ENCODE data around the gene COX6A1. TPM values are rescaled to one million over a fixed set of nuclear protein-coding genes. Genes with fewer than 3 reads are reported as not detected.

The COX6A1 gene
- total and polyA plus RNA-seq, 8 donors, result 86.4 to 1,200 (median 672) TPM

DNA sequence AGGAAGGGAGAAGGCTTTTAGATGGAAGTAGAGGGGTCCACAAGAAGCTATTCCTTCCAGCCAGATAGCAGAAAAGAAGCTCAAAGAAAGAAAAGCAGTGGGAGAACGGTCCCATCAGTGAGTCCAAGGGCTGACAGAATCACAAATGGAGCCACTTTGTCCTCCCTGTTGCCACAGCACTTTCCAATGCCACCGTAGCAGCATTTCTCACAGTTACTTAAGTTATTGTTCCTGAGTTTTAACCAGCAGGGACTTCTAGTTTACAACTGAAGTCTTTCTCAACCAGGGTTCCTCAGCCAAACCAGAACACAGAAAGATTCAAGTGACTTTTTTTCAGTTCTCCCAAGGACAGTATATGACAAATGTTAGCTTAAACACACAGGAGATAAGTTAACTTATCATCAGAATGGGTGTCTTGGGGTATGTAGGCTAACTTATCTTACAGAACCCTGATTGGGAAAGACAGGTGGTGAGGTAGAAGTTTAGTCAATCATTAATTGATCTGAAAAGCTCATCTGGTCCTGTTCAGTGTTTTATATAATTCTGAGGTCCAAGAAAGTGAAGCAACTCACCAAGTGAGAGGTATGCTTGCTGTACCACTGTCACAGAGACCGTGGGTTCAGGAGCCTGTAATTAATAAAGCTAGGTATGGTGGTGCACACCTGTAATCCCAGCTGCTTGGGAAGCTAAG lies 15.3 kb downstream of the COX6A1 start:
- WGBS, 5 donors, result 78 to 90% (median 84%) methylated on average over 3 of the region's 3 CpGs
- Histone ChIP-seq H3K27ac (peak overlapping the region in 2 of 5 donors; percentile 4 to 14), H3K4me3 (no peak overlapping the region), H3K36me3 (peaks cover 14 to 87% (median 77%) of the 10 kb centered on the region in 4 donors), H3K4me1 (peaks cover 0 to 21% (median 10%) of the 10 kb centered on the region in 4 donors), H3K27me3 (no peaks in the 10 kb centered on the region), H3K9me3 (no peaks in the 10 kb centered on the region)
- intact Hi-C loops (cut with DNase I; ENCODE audit: low total_unique reads), result no loop called here
- TF ChIP-seq POLR2A (IDR thresholded peaks at IDR 0.05) (no peak), EP300 (IDR thresholded peaks at IDR 0.05) (no peak), CTCF (IDR thresholded peaks at IDR 0.05) (no peak), POLR2AphosphoS5 (IDR thresholded peaks at IDR 0.05) (no peak)
- no peak for DNase-seq

DNA sequence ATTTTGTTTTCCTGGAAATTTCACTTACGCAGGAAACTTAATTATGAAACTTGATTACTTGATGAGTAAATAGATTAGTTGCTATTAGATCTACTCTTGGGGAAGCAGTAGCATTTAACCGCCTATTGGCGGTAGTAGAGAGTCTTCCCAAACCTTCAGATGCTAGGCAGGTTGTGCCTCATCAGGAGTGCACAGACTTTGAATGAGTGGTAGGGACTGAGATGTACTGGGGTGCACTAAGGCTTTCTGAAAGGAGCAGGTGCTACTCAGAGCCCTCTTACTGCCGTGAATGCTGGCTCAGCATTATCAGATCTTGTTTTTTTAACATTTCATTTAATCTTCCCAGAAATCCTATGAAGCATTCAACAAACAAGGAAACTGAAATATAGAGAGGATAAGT lies 16.1 kb downstream of the COX6A1 start:
- no peak for DNase-seq
- Histone ChIP-seq H3K27ac (peak overlapping the region in 1 of 5 donors; percentile 14), H3K36me3 (peaks cover 19 to 93% (median 82%) of the 10 kb centered on the region in 4 donors), H3K4me3 (no peak overlapping the region), H3K4me1 (peaks cover 0 to 18% (median 8%) of the 10 kb centered on the region in 4 donors), H3K27me3 (no peaks in the 10 kb centered on the region), H3K9me3 (no peaks in the 10 kb centered on the region)
- 59 to 72% (median 64%) methylated on average over 4 of the region's 4 CpGs for WGBS, 5 donors
- no peak for TF ChIP-seq POLR2AphosphoS5 (IDR thresholded peaks at IDR 0.05)
- TF ChIP-seq CTCF (IDR thresholded peaks at IDR 0.05), result peak in 4 of 7 experiments; percentile 4 to 42 (median 27)
- intact Hi-C loops (cut with DNase I; ENCODE audit: low total_unique reads), result no loop called here

DNA sequence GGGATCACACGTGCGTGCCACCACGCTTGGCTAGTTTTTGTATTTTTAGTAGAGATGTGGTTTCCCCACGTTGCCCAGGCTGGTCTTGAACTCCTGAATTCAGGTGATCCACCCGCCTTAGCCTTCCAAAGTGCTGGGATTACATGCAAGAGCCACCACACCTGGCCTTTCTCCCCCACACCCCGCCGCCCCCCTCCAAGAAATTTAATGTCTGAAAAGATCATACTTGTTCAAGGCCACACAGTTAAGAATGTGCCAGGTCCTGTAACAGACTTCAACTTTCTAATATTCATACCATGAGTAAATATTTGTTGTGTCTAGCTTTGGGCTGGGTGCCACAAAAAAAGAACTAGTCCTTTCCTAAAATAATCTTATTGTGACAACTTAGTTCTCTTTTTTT lies 17.4 kb downstream of the COX6A1 start:
- TF ChIP-seq POLR2A (IDR thresholded peaks at IDR 0.05) (no peak), CTCF (IDR thresholded peaks at IDR 0.05) (no peak), EP300 (IDR thresholded peaks at IDR 0.05) (no peak), POLR2AphosphoS5 (IDR thresholded peaks at IDR 0.05) (no peak)
- no peak for DNase-seq
- peaks cover 0 to 13% (median 6%) of the 10 kb centered on the region in 4 donors for H3K4me1 ChIP-seq
- H3K27ac ChIP-seq, result no peak overlapping the region
- intact Hi-C loops (cut with DNase I; ENCODE audit: low total_unique reads), result no loop called here
- peaks cover 23 to 93% (median 83%) of the 10 kb centered on the region in 4 donors for H3K36me3 ChIP-seq
- no peaks in the 10 kb centered on the region for H3K27me3 ChIP-seq
- WGBS, 5 donors, result 90 to 91% (median 90%) methylated on average over 7 of the region's 7 CpGs
- H3K9me3 ChIP-seq, result no peaks in the 10 kb centered on the region
- no peak overlapping the region for H3K4me3 ChIP-seq

GRCh38 chr12:120457133-120457532 lies 19.2 kb downstream of the COX6A1 start:
- Histone ChIP-seq H3K27me3 (no peaks in the 10 kb centered on the region), H3K36me3 (peaks cover 38 to 98% (median 92%) of the 10 kb centered on the region in 4 donors), H3K4me1 (peaks cover 0 to 13% (median 6%) of the 10 kb centered on the region in 4 donors), H3K27ac (no peak overlapping the region), H3K4me3 (no peak overlapping the region), H3K9me3 (no peaks in the 10 kb centered on the region)
- intact Hi-C loops (cut with DNase I; ENCODE audit: low total_unique reads), result no loop called here
- no peak for DNase-seq
- TF ChIP-seq POLR2AphosphoS5 (IDR thresholded peaks at IDR 0.05) (no peak), EP300 (IDR thresholded peaks at IDR 0.05) (no peak), POLR2A (IDR thresholded peaks at IDR 0.05) (no peak), CTCF (IDR thresholded peaks at IDR 0.05) (no peak)
- WGBS, 5 donors, result 68 to 81% (median 75%) methylated on average over 6 of the region's 6 CpGs

Data from stomach (tissue), 9 donors.